ENCODE measurements around the gene MINK1. TPM values are rescaled to one million over a fixed set of nuclear protein-coding genes. Genes with fewer than 3 reads are reported as not detected.

MINK1 gene
- total and polyA plus RNA-seq, 2 of the 13 experiments (the other 11 are each of a cell fraction or from before 2014, with no cell fraction given): 17.2 to 63.9 TPM

GRCh38 chr17:4920351-4921048 is 87.4 kb downstream of the MINK1 start (continued):
- no peak for TF ChIP-seq TBX3 (IDR thresholded peaks at IDR 0.05; ENCODE audit: borderline replicate concordance)
- no peak for TF ChIP-seq DR1 (CRISPR knock-in tag; IDR thresholded peaks at IDR 0.05)
- TF ChIP-seq ZBTB7A (CRISPR knock-in tag; IDR thresholded peaks at IDR 0.05): no peak
- TF ChIP-seq HNF4A (CRISPR knock-in tag; IDR thresholded peaks at IDR 0.05): 0 out of 2 replicates have a peak, but pooled peaks have one; percentile 51
- TF ChIP-seq, protein P1, sequence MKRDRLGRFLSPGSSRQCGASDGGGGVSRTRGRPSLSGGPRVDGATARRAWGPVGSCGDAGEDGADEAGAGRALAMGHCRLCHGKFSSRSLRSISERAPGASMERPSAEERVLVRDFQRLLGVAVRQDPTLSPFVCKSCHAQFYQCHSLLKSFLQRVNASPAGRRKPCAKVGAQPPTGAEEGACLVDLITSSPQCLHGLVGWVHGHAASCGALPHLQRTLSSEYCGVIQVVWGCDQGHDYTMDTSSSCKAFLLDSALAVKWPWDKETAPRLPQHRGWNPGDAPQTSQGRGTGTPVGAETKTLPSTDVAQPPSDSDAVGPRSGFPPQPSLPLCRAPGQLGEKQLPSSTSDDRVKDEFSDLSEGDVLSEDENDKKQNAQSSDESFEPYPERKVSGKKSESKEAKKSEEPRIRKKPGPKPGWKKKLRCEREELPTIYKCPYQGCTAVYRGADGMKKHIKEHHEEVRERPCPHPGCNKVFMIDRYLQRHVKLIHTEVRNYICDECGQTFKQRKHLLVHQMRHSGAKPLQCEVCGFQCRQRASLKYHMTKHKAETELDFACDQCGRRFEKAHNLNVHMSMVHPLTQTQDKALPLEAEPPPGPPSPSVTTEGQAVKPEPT (CRISPR knock-in tag; IDR thresholded peaks at IDR 0.05; ENCODE audit: low read depth): no peak
- TF ChIP-seq, protein P2, sequence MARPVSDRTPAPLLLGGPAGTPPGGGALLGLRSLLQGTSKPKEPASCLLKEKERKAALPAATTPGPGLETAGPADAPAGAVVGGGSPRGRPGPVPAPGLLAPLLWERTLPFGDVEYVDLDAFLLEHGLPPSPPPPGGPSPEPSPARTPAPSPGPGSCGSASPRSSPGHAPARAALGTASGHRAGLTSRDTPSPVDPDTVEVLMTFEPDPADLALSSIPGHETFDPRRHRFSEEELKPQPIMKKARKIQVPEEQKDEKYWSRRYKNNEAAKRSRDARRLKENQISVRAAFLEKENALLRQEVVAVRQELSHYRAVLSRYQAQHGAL (CRISPR knock-in tag; IDR thresholded peaks at IDR 0.05; ENCODE audit: not compliant biosample characterization): no peak
- TF ChIP-seq GATAD1 (CRISPR knock-in tag; IDR thresholded peaks at IDR 0.05): no peak
- TF ChIP-seq, protein P3, sequence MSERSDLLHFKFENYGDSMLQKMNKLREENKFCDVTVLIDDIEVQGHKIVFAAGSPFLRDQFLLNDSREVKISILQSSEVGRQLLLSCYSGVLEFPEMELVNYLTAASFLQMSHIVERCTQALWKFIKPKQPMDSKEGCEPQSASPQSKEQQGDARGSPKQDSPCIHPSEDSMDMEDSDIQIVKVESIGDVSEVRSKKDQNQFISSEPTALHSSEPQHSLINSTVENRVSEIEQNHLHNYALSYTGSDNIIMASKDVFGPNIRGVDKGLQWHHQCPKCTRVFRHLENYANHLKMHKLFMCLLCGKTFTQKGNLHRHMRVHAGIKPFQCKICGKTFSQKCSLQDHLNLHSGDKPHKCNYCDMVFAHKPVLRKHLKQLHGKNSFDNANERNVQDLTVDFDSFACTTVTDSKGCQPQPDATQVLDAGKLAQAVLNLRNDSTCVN (CRISPR knock-in tag; IDR thresholded peaks at IDR 0.05; ENCODE audit: borderline replicate concordance): peak; percentile 92; the same call in 1 of the 2 replicates
- TF ChIP-seq POLR2A (IDR thresholded peaks at IDR 0.05; ENCODE audit: insufficient read depth in 1 of 2, low read depth in 2 of 2, low read length in 2 of 2): peak in 1 of 2 experiments; percentile 14; a peak in 1 of 4 replicates
- TF ChIP-seq POGZ (CRISPR knock-in tag; IDR thresholded peaks at IDR 0.05): no peak
- TF ChIP-seq ZFY (CRISPR knock-in tag; IDR thresholded peaks at IDR 0.05): no peak
- peak; percentile 13; the same call in 1 of the 2 replicates for TF ChIP-seq SP5 (CRISPR knock-in tag; IDR thresholded peaks at IDR 0.05; ENCODE audit: borderline replicate concordance, low read depth)
- TF ChIP-seq, protein P4, sequence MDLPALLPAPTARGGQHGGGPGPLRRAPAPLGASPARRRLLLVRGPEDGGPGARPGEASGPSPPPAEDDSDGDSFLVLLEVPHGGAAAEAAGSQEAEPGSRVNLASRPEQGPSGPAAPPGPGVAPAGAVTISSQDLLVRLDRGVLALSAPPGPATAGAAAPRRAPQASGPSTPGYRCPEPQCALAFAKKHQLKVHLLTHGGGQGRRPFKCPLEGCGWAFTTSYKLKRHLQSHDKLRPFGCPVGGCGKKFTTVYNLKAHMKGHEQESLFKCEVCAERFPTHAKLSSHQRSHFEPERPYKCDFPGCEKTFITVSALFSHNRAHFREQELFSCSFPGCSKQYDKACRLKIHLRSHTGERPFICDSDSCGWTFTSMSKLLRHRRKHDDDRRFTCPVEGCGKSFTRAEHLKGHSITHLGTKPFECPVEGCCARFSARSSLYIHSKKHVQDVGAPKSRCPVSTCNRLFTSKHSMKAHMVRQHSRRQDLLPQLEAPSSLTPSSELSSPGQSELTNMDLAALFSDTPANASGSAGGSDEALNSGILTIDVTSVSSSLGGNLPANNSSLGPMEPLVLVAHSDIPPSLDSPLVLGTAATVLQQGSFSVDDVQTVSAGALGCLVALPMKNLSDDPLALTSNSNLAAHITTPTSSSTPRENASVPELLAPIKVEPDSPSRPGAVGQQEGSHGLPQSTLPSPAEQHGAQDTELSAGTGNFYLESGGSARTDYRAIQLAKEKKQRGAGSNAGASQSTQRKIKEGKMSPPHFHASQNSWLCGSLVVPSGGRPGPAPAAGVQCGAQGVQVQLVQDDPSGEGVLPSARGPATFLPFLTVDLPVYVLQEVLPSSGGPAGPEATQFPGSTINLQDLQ (CRISPR knock-in tag; IDR thresholded peaks at IDR 0.05): no peak
- no peak for TF ChIP-seq SP2 (CRISPR knock-in tag; IDR thresholded peaks at IDR 0.05)
- TF ChIP-seq TOPORS (CRISPR knock-in tag; IDR thresholded peaks at IDR 0.05): no peak
- no peak for TF ChIP-seq FOXP1 (IDR thresholded peaks at IDR 0.05)
- TF ChIP-seq FOXP1 (CRISPR knock-in tag; IDR thresholded peaks at IDR 0.05): peak; percentile 53
- TF ChIP-seq HOXD1 (CRISPR knock-in tag; IDR thresholded peaks at IDR 0.05): 0 out of 2 replicates have a peak, but pooled peaks have one; percentile 12
- no peak for TF ChIP-seq ZNF772 (CRISPR knock-in tag; IDR thresholded peaks at IDR 0.05)
